Erythroblast (primary cell): ENCODE results near the gene CPNE6.

Experiments
- DNase-seq, 2 experiments: peaks; one replicate each; lab custom pipeline; 2025; lab: John Stamatoyannopoulos, UW
- GATA1 ChIP-seq: IDR thresholded peaks from 2 replicates; pipeline ENCODE4 v1.6.1; 2011; ENCODE audit warnings: low read depth, mild to moderate bottlenecking, control low read depth, low read length, moderate library complexity
- POLR2A ChIP-seq: IDR thresholded peaks from 2 replicates; pipeline ENCODE4 v1.6.1; 2011; ENCODE audit warnings: mild to moderate bottlenecking, low read length

Gene CPNE6

DNA sequence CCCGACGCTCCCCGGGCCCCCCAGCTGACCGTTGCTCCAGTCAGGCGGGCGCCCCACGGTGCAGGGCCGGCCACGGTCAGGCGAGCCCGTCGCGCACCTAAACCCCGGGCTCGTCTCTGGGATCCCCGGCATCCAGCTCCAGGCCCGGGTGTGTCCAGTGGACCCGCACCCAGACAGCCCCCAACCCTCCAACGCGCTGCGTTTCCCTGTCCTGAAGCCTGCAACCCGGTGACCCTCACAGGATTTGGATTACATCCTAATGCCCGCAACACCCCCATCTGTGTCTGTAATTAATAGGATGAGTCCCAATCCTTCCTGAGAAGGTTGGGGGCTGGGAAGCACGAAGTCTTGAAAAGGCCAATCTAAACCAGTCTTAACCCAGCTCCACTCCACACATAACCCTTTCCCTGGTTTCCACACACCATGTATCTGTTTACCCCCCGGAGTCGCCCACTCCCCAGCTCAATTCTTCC, 10.4 kb downstream of the CPNE6 start:
- TF ChIP-seq POLR2A (no peak), GATA1 (no peak)
- DNase-seq: no peak

DNA sequence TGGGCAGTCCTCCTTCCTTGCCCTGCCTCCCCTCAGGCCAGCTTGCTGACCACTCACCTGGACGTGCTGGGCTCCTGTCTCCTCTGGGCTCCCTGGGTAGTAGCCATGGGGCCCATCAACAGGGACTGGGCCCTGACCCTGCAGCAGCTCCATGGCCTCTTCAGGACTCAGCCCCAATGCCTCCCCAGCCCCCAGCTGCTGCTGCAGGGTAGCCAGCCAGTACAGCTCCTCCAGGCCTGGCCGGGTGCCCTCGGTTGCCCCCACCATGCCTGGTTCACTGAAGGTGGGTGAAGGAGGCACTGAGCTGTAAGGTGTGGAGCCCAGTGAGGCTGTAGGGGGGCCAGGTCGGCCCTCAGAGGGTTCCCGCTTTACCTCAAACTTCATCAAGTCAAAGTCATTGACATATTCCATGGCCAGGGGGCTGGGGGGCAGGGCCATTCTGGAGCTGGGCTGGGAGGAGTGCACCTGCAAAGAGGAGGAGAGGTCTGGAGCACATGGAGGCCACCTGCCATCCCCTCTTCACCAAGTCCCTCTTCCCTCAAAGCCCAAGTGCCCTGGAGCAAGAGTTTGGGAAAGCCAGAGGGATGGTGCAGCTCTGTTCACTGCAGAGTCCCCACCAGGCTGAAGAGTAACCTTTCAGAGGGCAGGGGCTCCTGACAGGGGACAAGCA, 11.2 kb downstream of the CPNE6 start:
- no peak for TF ChIP-seq GATA1
- no peak for TF ChIP-seq POLR2A
- no peak for DNase-seq

- DNase-seq: no peak
- TF ChIP-seq POLR2A (no peak), GATA1 (no peak)
These were observed 12.1 kb downstream of the CPNE6 start for GRCh38 chr14:24083462-24083861.

GRCh38 chr14:24084440-24084839, 13.1 kb downstream of the CPNE6 start:
- TF ChIP-seq POLR2A (no peak), GATA1 (no peak)
- no peak for DNase-seq

- DNase-seq: no peak
- TF ChIP-seq POLR2A (no peak), GATA1 (no peak)
These were observed 13.9 kb downstream of the CPNE6 start for GRCh38 chr14:24085215-24085614.

DNA sequence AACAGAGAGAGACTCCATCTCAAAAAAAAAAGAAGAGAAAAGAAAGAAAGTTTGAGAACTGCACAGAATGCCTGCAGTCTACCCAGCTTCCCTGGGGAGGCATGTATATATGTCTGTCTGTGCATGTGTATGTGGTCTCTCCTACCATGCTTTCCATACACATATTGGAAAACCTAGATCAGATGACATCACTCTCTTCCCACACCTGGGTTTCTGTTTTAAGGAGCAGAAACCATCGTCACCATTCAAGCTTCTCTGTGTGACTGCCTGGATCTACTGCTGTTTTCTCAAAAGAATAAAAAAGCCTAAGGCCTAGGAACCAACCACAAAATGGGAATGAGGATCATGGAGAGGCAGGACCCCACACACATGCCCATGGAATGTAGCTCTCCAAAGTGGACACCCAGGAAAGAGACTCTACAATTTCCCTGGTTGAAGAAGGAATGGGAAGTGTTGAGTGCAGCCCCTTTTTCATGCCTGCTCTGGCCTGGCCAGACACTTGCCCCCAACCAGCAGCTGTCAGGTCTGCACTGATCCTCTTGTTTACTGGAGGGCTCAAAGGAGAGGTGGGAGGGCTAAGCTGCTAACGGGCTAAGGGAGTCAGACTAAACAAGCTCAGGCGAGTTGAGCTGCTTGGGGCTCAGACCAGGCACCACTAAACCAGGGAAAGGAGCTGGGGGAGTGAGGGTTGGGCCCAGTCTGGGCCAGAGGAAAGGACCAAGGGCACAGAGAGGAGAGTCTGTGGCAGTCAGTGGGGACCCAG, 15.0 kb downstream of the CPNE6 start:
- no peak for DNase-seq
- TF ChIP-seq GATA1 (no peak), POLR2A (no peak)

GRCh38 chr14:24087004-24087403, 15.6 kb downstream of the CPNE6 start:
- no peak for DNase-seq
- TF ChIP-seq POLR2A (no peak), GATA1 (no peak)

- TF ChIP-seq GATA1: no peak
- TF ChIP-seq POLR2A: no peak
- DNase-seq: no peak
These were observed 16.7 kb downstream of the CPNE6 start for GRCh38 chr14:24088095-24088494.

- no peak for DNase-seq
- no peak for TF ChIP-seq GATA1
- TF ChIP-seq POLR2A: no peak
These were observed 18.5 kb downstream of the CPNE6 start for GRCh38 chr14:24089890-24090289.

DNA sequence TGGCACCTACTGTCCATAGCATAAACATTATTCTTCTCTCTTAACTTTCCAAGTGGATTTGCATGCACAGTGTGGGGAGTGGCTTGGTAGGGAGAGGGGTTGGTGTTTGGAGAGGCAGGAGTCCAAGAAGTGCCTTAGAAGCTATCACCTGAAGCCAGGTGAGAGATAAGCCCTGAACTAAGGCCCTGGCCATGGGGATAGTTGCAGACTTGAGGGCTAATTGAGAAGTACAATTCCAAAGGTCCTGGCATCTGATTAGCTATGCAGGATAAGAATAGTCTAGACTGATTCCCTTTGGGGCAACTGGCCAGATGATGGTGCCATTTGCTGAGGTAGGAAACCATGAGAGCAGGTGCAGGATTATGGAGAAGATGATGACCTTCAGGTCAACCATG, 20.7 kb downstream of the CPNE6 start:
- TF ChIP-seq POLR2A (no peak), GATA1 (no peak)
- no peak for DNase-seq

- TF ChIP-seq POLR2A (no peak), GATA1 (no peak)
- no peak for DNase-seq
These were observed 21.3 kb downstream of the CPNE6 start for GRCh38 chr14:24092505-24093206.

DNA sequence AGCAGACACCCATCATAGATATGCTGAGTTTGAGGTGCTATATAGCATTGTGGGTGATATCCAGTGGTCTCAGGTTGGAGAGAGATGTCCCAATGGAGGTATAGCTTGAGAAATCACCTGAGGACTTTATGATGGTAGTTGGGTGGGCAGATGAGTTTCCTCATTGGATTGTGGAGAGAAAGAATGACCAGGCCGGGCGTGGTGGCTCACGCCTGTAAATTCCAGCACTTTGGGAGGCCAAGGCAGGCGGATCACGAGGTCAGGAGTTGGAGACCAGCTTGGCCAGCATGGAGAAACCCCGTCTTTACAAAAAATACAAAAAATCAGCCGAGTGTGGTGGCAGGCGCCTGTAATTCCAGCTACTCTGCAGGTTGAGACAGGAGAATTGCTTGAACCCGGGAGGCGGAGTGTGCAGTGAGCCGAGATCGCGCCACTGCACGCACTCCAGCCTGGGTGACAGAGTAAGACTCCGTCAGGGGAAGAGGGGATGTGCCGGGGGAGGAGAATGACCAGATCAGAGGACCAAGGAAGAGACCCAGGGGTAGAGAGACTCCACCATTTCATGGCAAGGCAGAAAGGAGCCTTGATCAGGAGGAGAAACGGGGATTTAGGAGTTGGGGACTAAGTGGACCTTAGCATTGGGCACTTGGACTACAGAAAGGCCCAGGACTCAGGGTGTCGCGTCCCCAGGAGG, 22.0 kb downstream of the CPNE6 start:
- DNase-seq: no peak
- no peak for TF ChIP-seq POLR2A

GRCh38 chr14:24093901-24094840, 22.8 kb downstream of the CPNE6 start, which contains the start of gene PCK2:
TSS of gene PCK2 (plus strand) at chr14:24094311. CDS start at chr14:24094406, 95 bp downstream.
- peak; percentile 97 to 98 for DNase-seq
- TF ChIP-seq GATA1: no peak
- TF ChIP-seq POLR2A: peak; percentile 98
